Epithelial cell of proximal tubule (primary cell): ENCODE data around the gene TMEM120A. TPM values are rescaled to one million over a fixed set of nuclear protein-coding genes. Genes with fewer than 3 reads are reported as not detected.

Experiments
- DNase-seq: peaks from one replicate; pipeline ENCODE4 v3.0.0-alpha.2; 2011; ENCODE audit warnings: low read depth
- H3K4me3 ChIP-seq: 2 replicates; pipeline ENCODE4 v1.5.1; 2011; ENCODE audit warnings: low read depth, mild to moderate bottlenecking, low read length
- CTCF ChIP-seq: conservative IDR thresholded peaks from 2 replicates; pipeline ENCODE4 v1.5.1; 2012; ENCODE audit warnings: low read depth, mild to moderate bottlenecking, low read length
- total RNA-seq: library from RNA; depleted of rRNA; stranded (reverse); fragments of >200 nt; gene quantifications from 2 replicates; pipeline ENCODE4 v1.2.3, GENCODE V29; 2015

Gene TMEM120A
- total RNA-seq, 1 donor from 2014 or later = 7.6 TPM

- no peak for DNase-seq
- H3K4me3 ChIP-seq = no peak overlapping the region
- TF ChIP-seq CTCF = no peak
Observed at GRCh38 chr7:75968561-75969001, 25.8 kb downstream of the TMEM120A start.

- TF ChIP-seq CTCF = no peak
- no peak for DNase-seq
- H3K4me3 ChIP-seq = no peak overlapping the region
Observed at GRCh38 chr7:75968012-75968411, 26.4 kb downstream of the TMEM120A start.

- TF ChIP-seq CTCF = no peak
- H3K4me3 ChIP-seq = no peak overlapping the region
- DNase-seq = no peak
Observed at GRCh38 chr7:75967487-75967997, 26.9 kb downstream of the TMEM120A start.

- no peak overlapping the region for H3K4me3 ChIP-seq
- no peak for DNase-seq
- no peak for TF ChIP-seq CTCF
Observed at GRCh38 chr7:75967055-75967454, 27.3 kb downstream of the TMEM120A start.

GRCh38 chr7:75966190-75966961 is 28.0 kb downstream of the TMEM120A start:
- no peak for TF ChIP-seq CTCF

GRCh38 chr7:75965617-75966016 is 28.8 kb downstream of the TMEM120A start:
- no peak for TF ChIP-seq CTCF
- H3K4me3 ChIP-seq = no peak overlapping the region
- no peak for DNase-seq

More at GRCh38 chr7:75966190-75966961, 28.0 kb downstream of the TMEM120A start:
- H3K4me3 ChIP-seq = no peak overlapping the region
- DNase-seq = no peak
